Activated CD4-positive, CD25-positive, alpha-beta regulatory T cell treated with anti-CD3 and anti-CD28 coated beads, Interleukin-2, amount 50 U/mL, for 72 hours (primary cell): Measurements from ENCODE around the gene FUOM.
A peak's percentile ranks its signal among the peaks of the same experiment; 100 is the strongest.

ENCODE experiments used
- DNase-seq: peaks from one replicate; pipeline ENCODE4 v3.0.0; 2021

Gene FUOM

GRCh38 chr10:133309100-133309719, 48.6 kb downstream of the FUOM start:
- DNase-seq = peak; percentile 96

GRCh38 chr10:133308421-133309099, 49.3 kb downstream of the FUOM start, which contains the start of the genes TUBGCP2 and ZNF511:
Gene TUBGCP2 (minus strand): TSS chr10:133308872. CDS start chr10:133302941, 5,931 bp downstream.
Gene ZNF511 (plus strand): TSS chr10:133308914. CDS start chr10:133308944, 30 bp downstream.
- peak; percentile 91 for DNase-seq

- peak; percentile 80 for DNase-seq
Measured at GRCh38 chr10:133307776-133308420, 49.9 kb downstream of the FUOM start.

- DNase-seq = no peak
Measured at GRCh38 chr10:133306941-133307379, 50.9 kb downstream of the FUOM start.

GRCh38 chr10:133306097-133306476, 51.7 kb downstream of the FUOM start:
- no peak for DNase-seq
